Panc1 (cell line): Measurements from ENCODE around the gene BACE2.

Experiments
- POLR2AphosphoS5 ChIP-seq: IDR thresholded peaks from 2 replicates; pipeline ENCODE4 v1.6.1; 2012; ENCODE audit warnings: mild to moderate bottlenecking, low read depth, low read length, moderate library complexity
- SIN3A ChIP-seq: IDR thresholded peaks from 2 replicates; pipeline ENCODE4 v1.6.1; 2012; ENCODE audit warnings: low read depth, mild to moderate bottlenecking, low read length, moderate library complexity, borderline replicate concordance; ENCODE audit not compliant: insufficient read depth
- TCF7L2 ChIP-seq: IDR thresholded peaks from 2 replicates; pipeline ENCODE4 v1.6.1; 2011; ENCODE audit warnings: mild to moderate bottlenecking, low read depth, low read length, inconsistent platforms
- TF ChIP-seq, protein P1 (sequence below): fragments of 450-650 bp; IDR thresholded peaks from 2 replicates; pipeline ENCODE4 v1.5.1; 2017; ENCODE audit warnings: mild to moderate bottlenecking
- TF ChIP-seq, protein P2 (sequence below), 2 experiments: IDR thresholded peaks; 2 replicates each; pipeline ENCODE4 v1.6.1; 2011 to 2012; ENCODE audit warnings: low read depth in 2 of 2, control low read depth in 1 of 2, low read length in 1 of 2, mild to moderate bottlenecking in 1 of 2, moderate library complexity in 1 of 2; ENCODE audit not compliant: insufficient read depth in 1 of 2

DNA sequence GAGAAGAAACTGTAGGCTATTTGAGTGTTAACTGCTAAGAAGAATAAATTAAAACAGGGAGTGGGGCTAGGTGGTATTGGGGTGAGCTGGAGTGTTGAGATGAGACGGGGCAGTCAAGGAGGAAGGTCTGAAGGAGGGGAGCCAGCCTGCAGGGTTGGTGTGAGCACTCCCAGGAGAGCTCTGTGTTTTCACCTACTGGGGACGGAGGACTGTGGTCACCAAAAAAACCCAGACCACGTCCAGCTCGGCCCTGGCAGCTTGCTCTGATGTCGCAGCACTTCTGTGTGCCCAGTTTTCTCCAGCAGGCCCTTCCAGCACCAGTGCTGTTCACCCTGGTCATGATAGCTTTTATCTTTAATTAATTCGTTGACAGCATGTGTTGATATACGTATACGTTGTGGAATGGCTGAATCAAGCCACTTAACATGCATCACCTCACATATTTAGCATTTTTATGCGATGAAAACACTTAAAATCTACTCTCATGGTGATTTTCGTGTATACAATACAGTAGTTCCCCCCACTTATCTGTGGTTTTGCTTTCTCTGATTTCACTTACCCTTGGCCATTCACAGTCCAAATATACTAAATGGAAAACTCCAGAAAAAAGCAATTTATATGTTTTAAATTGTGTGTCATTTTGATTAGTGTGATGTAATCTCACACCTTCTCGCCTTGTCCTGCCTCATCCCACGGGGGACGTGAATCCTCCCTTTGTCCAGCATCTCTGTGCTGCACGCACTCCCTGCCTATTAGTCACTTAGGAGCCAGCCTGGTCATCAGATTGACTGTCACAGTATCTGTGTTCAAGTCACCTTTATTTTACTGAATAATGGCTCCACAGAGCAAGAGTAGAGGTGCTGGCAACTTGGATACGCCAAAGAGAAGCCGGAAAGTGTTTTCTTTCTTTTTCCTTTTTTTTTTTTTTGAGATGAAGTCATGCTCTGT is 161.0 kb downstream of the BACE2 start:
- TF ChIP-seq, protein P1, sequence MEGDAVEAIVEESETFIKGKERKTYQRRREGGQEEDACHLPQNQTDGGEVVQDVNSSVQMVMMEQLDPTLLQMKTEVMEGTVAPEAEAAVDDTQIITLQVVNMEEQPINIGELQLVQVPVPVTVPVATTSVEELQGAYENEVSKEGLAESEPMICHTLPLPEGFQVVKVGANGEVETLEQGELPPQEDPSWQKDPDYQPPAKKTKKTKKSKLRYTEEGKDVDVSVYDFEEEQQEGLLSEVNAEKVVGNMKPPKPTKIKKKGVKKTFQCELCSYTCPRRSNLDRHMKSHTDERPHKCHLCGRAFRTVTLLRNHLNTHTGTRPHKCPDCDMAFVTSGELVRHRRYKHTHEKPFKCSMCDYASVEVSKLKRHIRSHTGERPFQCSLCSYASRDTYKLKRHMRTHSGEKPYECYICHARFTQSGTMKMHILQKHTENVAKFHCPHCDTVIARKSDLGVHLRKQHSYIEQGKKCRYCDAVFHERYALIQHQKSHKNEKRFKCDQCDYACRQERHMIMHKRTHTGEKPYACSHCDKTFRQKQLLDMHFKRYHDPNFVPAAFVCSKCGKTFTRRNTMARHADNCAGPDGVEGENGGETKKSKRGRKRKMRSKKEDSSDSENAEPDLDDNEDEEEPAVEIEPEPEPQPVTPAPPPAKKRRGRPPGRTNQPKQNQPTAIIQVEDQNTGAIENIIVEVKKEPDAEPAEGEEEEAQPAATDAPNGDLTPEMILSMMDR, result no peak
- TF ChIP-seq, protein P2, sequence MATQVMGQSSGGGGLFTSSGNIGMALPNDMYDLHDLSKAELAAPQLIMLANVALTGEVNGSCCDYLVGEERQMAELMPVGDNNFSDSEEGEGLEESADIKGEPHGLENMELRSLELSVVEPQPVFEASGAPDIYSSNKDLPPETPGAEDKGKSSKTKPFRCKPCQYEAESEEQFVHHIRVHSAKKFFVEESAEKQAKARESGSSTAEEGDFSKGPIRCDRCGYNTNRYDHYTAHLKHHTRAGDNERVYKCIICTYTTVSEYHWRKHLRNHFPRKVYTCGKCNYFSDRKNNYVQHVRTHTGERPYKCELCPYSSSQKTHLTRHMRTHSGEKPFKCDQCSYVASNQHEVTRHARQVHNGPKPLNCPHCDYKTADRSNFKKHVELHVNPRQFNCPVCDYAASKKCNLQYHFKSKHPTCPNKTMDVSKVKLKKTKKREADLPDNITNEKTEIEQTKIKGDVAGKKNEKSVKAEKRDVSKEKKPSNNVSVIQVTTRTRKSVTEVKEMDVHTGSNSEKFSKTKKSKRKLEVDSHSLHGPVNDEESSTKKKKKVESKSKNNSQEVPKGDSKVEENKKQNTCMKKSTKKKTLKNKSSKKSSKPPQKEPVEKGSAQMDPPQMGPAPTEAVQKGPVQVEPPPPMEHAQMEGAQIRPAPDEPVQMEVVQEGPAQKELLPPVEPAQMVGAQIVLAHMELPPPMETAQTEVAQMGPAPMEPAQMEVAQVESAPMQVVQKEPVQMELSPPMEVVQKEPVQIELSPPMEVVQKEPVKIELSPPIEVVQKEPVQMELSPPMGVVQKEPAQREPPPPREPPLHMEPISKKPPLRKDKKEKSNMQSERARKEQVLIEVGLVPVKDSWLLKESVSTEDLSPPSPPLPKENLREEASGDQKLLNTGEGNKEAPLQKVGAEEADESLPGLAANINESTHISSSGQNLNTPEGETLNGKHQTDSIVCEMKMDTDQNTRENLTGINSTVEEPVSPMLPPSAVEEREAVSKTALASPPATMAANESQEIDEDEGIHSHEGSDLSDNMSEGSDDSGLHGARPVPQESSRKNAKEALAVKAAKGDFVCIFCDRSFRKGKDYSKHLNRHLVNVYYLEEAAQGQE (IDR thresholded peaks at IDR 0.05; ENCODE audit: insufficient read depth in 1 of 2, low read depth in 2 of 2, low read length in 1 of 2), result no peak
- TF ChIP-seq SIN3A (no peak), POLR2AphosphoS5 (no peak), TCF7L2 (no peak)
